ENCODE results near the gene NUDT3. TPM values are rescaled to one million over a fixed set of nuclear protein-coding genes. Genes with fewer than 3 reads are reported as not detected.

The NUDT3 gene
- total and polyA plus RNA-seq, 2 experiments from 2014 or later: 12.1 to 31.1 TPM

DNA sequence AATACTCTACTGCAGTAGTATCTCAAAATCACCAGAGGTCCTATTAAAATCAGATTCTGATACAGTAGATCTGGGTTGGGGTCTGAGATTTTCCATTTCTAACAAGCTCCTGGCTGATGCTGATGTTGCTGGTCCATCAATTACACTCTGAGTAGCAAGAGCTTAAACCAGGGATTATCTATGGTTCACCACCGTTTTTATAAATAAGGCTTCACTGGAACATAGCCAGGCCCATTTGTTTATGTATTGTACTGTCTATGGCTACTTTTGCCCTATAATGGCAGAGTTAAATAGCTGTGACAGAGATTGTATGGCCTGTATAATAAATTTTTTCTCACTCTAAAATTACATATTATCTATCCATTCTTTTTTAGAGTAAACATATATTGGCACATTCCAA is 53.0 kb downstream of the NUDT3 start (continued):
- TF ChIP-seq, protein P1, sequence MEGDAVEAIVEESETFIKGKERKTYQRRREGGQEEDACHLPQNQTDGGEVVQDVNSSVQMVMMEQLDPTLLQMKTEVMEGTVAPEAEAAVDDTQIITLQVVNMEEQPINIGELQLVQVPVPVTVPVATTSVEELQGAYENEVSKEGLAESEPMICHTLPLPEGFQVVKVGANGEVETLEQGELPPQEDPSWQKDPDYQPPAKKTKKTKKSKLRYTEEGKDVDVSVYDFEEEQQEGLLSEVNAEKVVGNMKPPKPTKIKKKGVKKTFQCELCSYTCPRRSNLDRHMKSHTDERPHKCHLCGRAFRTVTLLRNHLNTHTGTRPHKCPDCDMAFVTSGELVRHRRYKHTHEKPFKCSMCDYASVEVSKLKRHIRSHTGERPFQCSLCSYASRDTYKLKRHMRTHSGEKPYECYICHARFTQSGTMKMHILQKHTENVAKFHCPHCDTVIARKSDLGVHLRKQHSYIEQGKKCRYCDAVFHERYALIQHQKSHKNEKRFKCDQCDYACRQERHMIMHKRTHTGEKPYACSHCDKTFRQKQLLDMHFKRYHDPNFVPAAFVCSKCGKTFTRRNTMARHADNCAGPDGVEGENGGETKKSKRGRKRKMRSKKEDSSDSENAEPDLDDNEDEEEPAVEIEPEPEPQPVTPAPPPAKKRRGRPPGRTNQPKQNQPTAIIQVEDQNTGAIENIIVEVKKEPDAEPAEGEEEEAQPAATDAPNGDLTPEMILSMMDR (conservative IDR thresholded peaks at IDR 0.05; ENCODE audit: low read depth in 2 of 2): no peak
- TF ChIP-seq NANOG (IDR thresholded peaks at IDR 0.05; ENCODE audit: borderline replicate concordance) (no peak), STAT1 (IDR thresholded peaks at IDR 0.05; ENCODE audit: unreplicated experiment) (no peak)

DNA sequence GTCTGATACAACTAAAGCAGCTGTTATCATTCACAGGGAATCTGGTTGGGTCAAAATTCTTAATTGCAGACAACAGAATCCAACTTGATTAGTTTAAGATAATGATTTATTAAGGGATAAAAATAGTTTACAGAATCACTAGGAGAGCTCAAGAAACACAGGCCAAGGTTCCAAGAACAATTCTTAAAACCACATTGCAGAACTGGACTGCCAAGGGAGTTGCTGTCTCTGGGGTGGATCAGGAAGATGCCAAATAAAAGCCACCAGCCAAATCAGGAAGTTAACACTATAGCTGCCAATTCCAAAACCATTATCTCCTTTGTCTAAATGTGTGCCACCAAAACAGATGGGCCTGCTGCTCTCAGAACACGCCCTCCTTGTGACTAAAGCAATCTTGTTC is 53.7 kb downstream of the NUDT3 start:
- H3K27ac Mint-ChIP-seq: no peak overlapping the region
- H4K20me1 ChIP-seq (replicated peaks; ENCODE audit: insufficient read depth): no peaks in the 10 kb centered on the region; the same call in none of the 2 replicates
- no peak for ATAC-seq
- no peaks in the 10 kb centered on the region for H3K36me3 ChIP-seq (ENCODE audit: insufficient read depth)
- peaks cover 27% of the 10 kb centered on the region for H3K79me2 ChIP-seq (replicated peaks; ENCODE audit: insufficient read depth)
- TF ChIP-seq ZNF114 (CRISPR knock-in tag; IDR thresholded peaks at IDR 0.05): no peak
- TF ChIP-seq, protein P2, sequence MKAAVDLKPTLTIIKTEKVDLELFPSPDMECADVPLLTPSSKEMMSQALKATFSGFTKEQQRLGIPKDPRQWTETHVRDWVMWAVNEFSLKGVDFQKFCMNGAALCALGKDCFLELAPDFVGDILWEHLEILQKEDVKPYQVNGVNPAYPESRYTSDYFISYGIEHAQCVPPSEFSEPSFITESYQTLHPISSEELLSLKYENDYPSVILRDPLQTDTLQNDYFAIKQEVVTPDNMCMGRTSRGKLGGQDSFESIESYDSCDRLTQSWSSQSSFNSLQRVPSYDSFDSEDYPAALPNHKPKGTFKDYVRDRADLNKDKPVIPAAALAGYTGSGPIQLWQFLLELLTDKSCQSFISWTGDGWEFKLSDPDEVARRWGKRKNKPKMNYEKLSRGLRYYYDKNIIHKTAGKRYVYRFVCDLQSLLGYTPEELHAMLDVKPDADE (IDR thresholded peaks at IDR 0.05): no peak
- TF ChIP-seq, protein P3, sequence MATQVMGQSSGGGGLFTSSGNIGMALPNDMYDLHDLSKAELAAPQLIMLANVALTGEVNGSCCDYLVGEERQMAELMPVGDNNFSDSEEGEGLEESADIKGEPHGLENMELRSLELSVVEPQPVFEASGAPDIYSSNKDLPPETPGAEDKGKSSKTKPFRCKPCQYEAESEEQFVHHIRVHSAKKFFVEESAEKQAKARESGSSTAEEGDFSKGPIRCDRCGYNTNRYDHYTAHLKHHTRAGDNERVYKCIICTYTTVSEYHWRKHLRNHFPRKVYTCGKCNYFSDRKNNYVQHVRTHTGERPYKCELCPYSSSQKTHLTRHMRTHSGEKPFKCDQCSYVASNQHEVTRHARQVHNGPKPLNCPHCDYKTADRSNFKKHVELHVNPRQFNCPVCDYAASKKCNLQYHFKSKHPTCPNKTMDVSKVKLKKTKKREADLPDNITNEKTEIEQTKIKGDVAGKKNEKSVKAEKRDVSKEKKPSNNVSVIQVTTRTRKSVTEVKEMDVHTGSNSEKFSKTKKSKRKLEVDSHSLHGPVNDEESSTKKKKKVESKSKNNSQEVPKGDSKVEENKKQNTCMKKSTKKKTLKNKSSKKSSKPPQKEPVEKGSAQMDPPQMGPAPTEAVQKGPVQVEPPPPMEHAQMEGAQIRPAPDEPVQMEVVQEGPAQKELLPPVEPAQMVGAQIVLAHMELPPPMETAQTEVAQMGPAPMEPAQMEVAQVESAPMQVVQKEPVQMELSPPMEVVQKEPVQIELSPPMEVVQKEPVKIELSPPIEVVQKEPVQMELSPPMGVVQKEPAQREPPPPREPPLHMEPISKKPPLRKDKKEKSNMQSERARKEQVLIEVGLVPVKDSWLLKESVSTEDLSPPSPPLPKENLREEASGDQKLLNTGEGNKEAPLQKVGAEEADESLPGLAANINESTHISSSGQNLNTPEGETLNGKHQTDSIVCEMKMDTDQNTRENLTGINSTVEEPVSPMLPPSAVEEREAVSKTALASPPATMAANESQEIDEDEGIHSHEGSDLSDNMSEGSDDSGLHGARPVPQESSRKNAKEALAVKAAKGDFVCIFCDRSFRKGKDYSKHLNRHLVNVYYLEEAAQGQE (IDR thresholded peaks at IDR 0.05; ENCODE audit: unreplicated experiment): no peak
- TF ChIP-seq, protein P1 (conservative IDR thresholded peaks at IDR 0.05; ENCODE audit: low read depth in 2 of 2): no peak
- TF ChIP-seq CREB1 (CRISPR knock-in tag; IDR thresholded peaks at IDR 0.05; ENCODE audit: low read depth): no peak
- TF ChIP-seq POLR2AphosphoS5 (IDR thresholded peaks at IDR 0.05; ENCODE audit: low read depth): no peak
- TF ChIP-seq EZH2phosphoT487 (IDR thresholded peaks at IDR 0.05; ENCODE audit: unreplicated experiment): no peak
- H3K36me3 Mint-ChIP-seq (ENCODE audit: low read depth): peaks cover 4% of the 10 kb centered on the region; the same call in 2 of the 3 replicates
- no peaks in the 10 kb centered on the region for H3K9me3 Mint-ChIP-seq
- no peak overlapping the region for H3K4me3 Mint-ChIP-seq
- no peak overlapping the region for H3K4me3 ChIP-seq
- no peak overlapping the region for H3K4me2 ChIP-seq
- no peaks in the 10 kb centered on the region for H3F3A ChIP-seq (replicated peaks; ENCODE audit: low read depth)
- no peaks in the 10 kb centered on the region for H3K27me3 ChIP-seq (ENCODE audit: insufficient read depth)
- H3K4me1 ChIP-seq (ENCODE audit: insufficient read depth): peaks cover 7% of the 10 kb centered on the region; the same call in 1 of the 2 replicates
- no peak overlapping the region for H3K27ac ChIP-seq (ENCODE audit: low read depth)
- no peaks in the 10 kb centered on the region for H3K9me2 ChIP-seq (ENCODE audit: insufficient read depth)
- H3K27me3 Mint-ChIP-seq (ENCODE audit: insufficient read depth, low read depth, poor library complexity): no peaks in the 10 kb centered on the region
- H2AFZ ChIP-seq: no peak overlapping the region
- peaks cover 17% of the 10 kb centered on the region; the same call in 2 of the 3 replicates for H3K4me1 Mint-ChIP-seq
- DNase-seq (ENCODE audit: low spot score): no peak
